GM21528 (cell line): ENCODE results near the gene MEX3B.
"Not testable (repeated sequence)": the region's sequence is repeated elsewhere in the genome, so short reads cannot be mapped to it uniquely, and the experiment has no call there.

Experiments
- ATAC-seq: cut with Tn5 transposase; IDR thresholded peaks from one replicate; pipeline ENCODE4 v1.9.1; 2021; ENCODE audit warnings: mild to moderate bottlenecking, moderate library complexity; ENCODE audit not compliant: unreplicated experiment, low FRiP score

MEX3B gene

DNA sequence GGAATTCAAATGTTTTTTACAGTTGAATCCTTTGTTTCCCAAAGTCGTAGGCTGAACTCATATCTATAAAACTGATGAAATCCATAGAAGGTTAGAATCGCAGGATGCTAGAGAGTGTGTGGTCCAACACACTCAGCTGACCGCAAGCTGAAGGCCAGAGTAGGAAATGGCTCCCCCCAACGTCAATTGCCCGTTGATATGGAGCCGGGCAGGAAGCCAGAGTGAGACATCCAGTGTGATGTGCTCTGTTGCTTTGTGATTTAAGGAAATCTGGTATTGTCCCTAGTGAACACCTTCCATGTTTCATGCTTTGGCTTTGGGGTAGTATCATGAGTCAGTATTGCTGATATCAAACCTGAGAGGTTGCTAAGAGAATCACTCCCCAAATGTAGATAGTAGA, 5.8 kb upstream of the MEX3B start:
- ATAC-seq, result no peak

DNA sequence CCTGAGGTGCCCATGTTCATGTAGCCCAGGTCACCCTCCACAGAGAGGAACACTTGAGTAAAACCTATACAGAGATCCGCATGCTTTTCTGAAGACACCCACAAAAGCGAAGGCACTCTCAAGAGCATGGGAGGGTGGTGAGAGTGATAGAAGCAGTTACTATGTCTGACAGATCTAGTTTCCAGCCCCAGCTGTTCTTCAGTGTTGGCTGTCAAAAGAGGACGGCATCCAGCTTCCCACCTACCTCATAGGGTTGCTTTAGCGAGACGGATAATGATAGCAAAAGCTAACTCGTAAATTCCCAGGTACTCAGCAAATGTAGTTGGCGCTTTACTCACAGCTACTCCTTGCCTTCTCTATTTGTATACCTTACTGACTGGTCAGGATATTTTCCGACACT, 3.0 kb upstream of the MEX3B start:
- ATAC-seq, result no peak

DNA sequence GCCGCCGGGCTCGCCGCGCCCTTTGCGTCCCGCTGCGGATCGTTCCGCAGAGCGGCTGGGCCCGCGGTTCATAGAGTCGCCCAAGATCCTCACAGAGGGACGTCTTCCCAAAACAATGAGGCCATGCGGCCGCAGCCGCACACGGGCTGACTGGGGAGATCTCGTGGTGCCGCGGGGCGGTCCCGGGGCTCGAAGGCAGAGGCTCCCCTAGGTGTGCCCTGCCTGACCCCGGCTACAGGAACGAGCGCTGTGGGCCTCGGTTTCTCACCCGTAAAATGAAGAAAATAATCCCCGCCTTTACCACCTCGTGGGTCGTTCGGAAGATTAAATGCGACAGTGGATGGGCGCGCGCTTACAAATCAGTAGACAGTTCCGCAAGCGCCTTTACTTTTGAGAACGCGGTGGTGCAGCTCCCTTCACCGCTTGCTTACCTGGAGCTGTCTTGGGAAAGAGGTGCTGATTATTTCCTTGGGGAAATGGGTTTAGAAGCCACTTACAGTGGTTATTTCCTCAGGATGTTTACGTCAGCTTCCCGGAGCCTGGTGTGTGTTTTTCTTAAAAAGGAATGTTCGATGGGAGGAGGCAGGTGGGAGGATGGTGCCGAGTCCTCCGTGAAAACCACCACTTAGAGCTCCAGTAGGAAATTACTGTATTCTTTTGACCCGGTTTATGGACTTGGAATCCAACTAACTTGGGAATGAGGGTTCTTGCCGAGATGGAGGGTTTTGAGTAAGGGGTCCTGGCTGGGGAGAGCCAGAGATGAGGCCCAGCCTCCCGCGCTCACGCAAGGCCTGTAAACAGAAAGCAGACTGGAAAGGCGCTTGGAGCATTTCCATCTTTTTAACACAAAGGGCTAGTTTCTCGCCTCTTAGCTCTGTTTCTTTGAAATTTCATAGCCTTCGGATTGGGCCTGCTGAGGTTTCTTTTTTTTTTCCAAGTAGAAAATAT, 1.9 kb upstream of the MEX3B start:
- ATAC-seq, result no peak

DNA sequence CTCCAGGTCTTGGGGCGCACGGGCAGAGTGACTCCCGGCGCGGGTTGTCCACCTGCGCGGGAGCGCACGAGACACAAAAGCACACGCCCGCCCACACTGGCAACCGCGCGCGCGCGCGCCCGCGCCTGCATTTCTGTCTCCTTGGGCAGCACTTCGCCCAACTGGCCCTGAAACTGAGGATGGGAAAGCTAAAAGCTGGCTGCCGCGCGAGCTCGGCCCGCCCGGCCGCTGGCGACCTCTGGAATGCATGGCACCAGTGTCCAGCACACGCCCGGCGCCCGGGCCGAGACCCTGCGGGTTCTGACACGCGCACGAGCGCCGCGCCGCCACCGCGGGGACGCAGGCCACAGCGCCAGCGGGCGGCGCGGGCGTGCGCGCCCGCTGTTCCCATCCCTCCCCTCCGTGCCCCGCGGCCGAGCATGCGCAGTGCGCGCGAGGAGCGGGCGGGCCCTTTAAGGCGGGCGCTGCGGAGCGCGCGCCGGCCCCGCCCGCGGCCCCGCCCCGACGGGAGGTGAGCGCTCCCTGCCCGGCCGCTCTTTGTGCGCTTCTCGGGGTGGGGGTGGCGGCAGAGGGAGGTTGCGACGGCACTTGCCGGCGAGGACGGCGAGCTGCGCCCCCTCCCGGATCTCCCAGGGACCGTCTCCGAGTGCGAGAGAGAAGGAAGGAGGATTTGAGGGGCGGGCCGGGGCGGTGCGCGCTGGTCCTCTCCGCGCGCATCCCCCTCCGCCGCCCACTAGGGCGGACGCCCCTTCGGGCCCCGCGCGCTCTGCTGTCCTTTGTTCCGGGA, 1.0 kb upstream of the MEX3B start:
- peak; percentile 65 for ATAC-seq

DNA sequence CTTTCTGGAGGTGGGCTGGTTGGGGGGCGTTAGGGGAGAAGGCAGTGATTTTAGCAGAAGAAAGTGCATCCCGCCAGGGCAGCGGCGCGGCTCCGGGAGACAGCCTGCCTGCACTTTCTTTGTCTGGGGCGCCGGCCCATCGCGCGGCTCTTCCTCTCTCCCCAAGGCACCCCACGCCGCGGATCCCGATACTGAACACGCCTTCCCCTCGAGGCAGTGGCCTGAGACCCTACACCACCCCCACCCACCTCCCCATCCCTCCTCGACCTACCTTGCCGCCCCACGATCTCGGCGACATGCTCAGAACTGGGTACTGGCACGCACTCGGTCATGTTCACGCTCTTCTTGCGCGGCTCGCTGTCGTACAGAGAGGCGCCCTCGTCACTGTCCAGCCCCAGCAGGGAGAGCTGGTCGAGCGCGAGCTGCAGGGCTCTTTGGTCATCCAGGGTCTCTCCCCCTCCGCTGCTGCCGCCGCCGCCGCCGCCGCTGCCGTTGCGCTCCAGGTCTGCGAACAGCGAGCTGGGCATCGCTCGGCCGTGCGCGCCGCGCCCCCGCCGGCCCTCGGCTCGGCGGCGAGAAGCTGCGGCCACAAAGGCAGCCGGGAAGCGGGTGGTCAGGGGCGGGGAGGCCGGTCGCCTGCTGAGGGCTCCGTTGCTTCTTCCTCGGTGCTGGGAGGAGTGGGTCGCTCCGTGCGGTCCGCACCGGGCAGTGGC, 483 bp downstream of the MEX3B start:
- peak; percentile 9 for ATAC-seq

DNA sequence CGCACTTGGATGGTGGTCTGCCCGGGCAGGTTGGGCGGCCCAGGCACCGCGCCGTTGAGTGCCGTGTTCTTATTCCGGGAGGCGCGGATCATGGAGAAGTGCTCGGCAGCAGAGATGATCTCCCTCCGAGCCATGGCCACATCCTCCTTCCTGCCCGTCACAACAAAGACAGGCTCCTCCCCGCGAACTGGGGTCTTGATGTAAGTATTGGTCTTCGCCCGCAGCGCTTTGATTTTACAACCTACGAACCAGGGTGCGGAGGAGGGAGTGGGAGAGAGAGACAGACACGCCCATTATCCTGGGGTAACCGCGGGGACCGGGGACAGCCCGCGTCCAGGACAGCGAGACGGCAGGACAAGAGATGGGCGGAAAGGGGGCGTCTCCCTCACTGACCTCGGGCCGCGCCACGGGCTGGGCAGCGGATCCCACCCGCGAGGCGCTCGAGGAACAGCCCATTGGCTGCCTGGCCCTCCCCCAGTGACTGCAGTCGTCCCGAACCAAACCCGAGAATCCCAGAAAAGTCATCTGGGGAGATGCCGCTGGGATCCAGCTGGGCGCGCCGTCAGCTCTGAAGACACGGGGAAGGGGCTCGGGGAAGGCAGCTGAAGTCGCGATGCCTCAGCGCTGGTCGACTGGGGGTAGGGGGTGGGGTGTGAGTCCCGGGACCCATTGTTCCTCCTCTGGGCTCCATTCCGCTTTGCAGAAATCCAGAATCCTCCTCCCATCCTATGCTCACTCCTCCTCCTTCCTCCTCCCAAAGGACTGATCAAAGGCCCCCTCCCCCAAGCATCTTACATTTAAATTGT, 1.2 kb downstream of the MEX3B start:
- no peak for ATAC-seq

DNA sequence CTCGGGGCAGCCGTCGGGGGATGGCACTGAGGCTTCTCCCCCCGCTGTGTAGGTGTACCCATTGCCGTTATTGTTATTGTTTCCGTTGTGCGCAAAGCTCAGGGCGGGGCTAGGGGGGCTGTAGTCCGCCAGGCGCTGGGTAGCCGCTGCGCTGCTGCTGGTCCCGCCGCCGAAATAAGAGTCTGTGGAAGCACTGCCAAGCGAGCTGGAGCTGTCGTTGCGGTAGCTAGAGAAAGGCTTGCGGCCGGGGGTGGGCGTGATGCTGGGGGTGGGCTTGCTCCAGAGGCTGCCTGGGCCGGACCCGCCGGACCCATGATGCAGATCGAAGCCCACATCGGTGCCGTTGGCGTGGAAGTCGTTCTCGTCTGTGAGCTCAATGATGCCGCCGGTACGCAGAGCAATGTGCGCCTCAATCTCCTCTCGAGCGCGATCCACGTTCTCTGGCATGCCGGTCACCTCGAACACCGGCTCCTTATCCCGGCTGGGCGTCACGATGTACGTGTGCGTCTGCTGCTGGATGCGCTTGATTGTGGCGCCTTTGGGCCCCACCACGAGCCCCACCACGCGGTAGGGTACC, 1.9 kb downstream of the MEX3B start:
- no peak for ATAC-seq

DNA sequence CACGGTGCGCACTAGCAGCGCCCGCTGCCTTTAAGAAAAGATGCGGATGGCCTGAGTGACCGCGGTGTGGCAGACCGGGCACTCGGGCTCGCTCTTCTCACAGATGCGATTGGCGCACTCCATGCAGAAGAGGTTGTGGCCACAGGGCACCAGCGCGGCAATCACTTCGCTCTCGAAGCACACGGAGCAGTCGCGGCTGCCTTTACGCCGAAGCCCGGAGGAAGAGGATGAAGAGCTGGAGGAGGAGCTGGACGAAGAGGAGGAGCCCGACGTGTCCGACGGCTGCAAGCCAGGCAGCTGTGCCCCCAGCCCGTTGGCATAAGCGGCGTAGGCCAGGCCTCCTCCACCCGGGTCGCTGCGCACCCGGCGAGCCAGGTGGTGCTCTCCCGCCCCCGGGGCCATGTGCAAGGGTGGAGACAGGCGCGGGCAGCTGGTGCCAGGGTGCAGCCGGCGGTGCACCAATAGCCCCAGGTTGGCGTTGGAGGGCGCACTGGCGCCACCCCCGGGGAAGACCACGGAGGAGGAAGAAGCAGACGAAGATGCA, 2.6 kb downstream of the MEX3B start:
- ATAC-seq, result no peak

DNA sequence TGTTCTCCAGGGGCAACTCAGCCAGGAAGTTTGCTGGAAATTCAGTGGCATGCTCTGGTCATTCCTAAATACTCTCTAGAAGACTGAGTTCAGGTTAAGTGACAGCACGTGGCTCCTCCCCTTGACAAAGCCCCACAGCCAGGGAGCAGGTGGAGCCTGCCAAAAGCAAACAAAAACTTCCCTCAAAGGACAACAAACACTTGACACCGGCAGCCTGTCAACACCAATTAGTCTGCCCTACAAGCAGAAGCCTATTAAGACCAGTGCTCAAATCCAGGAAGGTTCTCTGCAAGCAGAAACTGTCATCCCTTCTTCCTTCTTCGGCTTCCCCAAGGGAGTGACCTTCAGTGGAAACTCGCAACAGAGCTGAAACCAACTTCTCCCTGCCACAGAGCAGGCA, 5.0 kb downstream of the MEX3B start:
- ATAC-seq, result no peak

DNA sequence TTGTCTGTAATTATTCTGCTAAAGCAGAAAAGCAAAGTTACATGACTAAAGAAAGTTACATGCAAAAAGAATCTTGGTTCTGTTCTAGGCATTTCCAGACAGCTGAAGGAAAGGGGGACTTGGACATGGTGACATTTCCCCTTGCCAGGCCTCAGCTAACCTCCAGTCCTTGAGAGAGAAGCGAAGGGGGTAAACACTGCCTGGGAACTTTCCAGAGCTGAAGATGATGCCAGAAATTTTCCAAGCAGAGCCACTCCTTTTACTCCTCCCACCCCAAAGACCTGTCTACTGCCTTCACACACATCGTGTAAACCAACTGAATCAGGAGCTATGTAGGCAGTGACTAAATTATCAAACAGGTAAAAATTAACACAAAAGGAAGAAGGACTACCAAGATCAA, 5.4 kb downstream of the MEX3B start:
- no peak for ATAC-seq

DNA sequence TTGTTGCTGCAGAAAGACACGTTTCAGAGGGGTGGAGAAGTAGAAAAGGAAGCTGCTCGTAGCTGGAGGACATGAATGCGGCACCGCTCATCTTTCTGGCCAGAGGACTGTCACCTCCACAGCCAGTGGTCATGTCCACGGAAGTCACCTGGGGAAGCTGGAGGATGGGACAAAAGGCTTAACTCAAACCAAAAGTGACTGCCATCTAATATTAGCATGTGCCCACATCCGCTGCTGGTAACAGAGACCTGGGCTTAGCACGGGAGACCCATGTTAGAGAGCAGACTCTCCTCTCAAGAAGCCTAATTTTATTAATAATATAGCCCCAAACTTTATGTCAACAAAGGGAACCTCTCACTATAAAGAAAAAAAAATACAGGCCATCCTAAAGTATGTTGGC, 5.9 kb downstream of the MEX3B start:
- no peak for ATAC-seq

DNA sequence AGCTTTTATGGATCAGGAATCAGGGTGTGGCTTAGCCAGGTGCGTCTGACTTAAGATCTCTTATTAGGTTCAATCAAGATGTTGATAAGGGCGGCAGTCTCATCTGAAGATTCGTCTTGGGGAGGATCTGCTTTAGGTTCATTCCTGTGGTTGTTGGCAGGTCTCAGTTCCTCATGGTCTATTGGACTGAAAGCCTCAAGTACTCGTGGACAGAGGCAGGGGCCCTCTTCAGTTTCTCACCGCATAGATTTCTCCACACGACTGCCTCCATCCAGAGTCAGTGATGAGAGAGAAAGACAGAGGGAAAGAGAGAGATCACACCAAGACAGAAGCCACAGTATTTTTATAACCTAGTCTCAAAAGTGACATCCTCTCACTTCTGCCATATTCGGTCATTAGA, 9.4 kb downstream of the MEX3B start:
- no peak for ATAC-seq

DNA sequence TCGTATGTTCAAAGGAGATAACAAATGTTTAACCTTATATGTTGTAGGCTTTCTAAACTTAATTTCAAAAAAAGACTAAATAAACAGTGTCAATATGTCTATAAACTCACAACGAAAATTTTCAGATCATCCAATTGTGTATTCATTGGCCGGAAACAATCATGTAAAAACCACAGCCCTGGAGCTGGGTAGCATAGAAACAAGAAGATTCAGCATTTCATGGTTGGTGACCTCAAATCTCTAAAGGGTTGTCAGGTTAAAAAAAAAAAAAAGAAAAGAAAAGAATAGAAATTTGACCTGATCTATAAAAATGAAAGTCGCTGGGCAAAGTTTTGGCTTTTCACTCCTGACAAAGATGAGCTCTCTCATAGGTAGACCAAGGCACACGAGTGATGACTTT, 13.9 kb downstream of the MEX3B start:
- ATAC-seq, result no peak

DNA sequence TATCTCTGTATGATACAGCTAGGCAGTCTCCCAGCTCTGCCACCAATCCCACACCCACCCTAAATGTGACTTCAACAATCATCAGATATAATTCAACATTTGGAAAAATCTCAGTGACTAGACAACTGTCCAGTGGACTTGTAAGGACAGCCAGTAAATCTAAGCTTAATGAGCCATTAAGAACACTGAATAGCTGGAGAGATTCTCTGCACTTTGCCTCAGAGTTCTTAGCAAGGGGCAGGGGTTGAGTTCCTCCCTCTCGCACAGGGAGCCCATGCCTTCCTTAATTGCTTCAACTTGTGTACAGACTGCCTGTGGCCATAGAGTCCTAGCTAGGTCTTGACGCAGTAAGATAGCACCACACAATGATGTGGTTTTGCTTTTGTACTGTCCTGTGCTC, 15.6 kb downstream of the MEX3B start:
- no peak for ATAC-seq

DNA sequence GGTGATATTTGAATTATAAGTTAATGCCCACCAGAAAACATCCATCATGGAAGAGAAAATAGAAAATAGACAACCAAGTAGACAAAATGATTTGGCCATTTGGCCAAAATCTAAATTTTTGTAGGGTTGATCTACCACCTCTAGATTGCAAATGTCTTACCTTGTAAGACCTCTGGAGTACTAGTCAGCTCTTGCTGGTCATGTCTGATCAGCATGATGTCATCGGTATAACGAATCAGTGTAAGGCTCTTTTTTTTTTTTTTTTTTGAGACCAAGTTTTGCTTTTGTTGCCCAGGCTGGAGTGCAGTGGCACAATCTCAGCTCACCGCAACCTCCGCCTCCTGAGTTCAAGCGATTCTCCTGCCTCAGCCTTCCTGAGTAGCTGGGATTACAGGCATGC, 17.7 kb downstream of the MEX3B start:
- ATAC-seq, result not testable (repeated sequence)

DNA sequence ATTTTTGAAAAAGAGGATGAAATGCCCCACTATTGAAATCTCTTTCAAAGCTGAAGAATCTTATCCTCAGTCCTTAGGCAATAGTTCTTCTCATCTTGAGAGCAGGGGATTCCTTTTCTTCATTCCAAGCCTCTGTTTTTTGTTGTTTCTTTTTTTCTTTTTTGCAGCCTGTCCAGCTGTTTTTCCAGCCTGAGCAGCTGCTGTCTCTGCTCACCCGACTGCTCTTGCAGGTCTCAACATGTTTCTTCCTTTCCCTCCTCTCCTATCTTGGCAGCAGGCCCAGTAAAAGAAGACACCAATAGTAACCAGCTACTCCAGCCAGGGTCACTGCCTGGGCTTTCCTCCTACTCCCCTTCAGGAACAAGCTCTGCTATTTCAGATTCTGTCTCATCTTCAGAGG, 23.8 kb downstream of the MEX3B start:
- no peak for ATAC-seq

DNA sequence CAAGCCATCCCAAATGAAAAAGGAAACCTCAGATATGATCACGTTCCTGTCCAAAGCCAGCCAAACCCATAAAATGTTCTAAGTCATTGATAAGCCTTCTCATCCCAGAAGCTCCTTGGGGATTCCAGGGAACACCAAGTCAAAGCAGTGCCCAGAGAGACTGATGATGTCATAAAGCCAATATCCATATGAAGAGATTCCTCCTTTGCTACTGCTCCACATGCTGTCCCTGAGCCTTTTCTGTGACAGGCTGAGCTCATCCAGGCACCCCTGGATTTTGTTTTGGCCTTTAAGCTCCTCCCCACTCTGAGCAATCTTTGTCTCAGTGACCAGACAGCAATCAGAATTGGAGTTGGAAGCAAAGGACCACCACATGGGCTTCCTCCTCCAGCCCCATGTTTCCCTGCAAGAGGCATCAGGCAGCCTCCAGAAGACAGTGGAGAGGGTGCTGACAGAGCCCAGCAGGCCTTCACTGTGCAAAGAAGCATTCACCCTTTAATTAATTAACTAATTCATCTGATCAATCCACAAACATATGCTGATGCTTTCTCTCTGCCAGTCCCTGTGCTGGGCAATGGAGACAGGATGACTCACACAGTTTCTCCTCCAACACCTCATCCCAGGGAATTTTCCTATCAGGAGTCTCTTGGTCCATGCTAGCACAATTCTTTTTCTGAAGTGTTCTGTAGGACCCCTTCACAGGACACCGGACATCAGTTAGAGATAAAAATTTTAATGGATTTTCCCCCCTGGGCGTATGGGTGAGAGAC, 25.0 kb downstream of the MEX3B start:
- no peak for ATAC-seq

DNA sequence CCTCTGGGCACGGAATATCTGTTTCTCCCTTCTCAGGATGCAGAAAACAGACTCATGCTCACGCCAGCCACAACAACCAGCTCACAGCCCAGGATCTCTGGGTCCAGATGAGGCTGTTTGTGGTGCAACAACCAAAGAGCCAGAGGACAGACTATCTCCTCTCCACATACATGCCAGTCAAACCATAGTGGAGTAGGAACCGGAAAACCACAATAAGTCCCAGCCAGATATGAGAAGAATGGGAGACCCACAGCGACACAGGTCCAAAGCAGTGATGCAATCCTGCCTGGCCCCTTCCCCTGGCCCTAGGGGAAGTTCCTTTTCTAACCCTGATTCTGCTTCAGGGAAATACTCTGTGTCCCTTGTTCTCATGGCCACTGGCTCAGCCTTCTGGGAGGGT, 27.6 kb downstream of the MEX3B start:
- no peak for ATAC-seq

DNA sequence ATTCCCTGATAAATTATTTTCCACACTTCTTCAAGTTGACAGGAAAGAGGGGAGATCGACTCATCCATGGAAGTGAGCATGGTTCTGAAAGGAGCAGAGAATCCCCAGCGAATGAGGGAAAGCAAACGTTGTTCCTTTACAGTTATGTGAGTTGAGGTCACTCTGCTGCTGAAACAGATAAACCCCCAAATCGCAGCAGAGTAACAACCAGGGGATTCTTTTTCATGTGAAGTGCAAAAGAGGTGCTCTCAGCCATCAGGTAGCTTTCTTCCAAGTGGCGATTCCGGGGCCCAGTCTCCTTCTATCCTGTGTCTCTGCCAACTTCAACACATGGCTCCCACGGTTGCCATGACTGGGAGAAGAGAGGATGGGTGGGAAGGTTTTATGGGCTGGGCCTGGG, 28.2 kb downstream of the MEX3B start:
- no peak for ATAC-seq
